CD4-positive, alpha-beta T cell treated with Interferon gamma for 1 hour (primary cell): ENCODE results near the gene SFPQ.
"Not testable (repeated sequence)": the region's sequence is repeated elsewhere in the genome, so short reads cannot be mapped to it uniquely, and the experiment has no call there.

Experiments
- DNase-seq: peaks from one replicate; pipeline ENCODE4 v3.0.0-alpha.2; 2020

The SFPQ gene

GRCh38 chr1:35186239-35186638 lies 6.7 kb downstream of the SFPQ start:
- no peak for DNase-seq

GRCh38 chr1:35185200-35185599 lies 7.7 kb downstream of the SFPQ start:
- DNase-seq: no peak

- DNase-seq: no peak
These were observed 8.3 kb downstream of the SFPQ start for GRCh38 chr1:35184495-35185199.

GRCh38 chr1:35181790-35182455 lies 11.0 kb downstream of the SFPQ start:
- no peak for DNase-seq

- DNase-seq: no peak
These were observed 12.1 kb downstream of the SFPQ start for GRCh38 chr1:35180776-35181374.

GRCh38 chr1:35179908-35180307 lies 13.0 kb downstream of the SFPQ start:
- no peak for DNase-seq

GRCh38 chr1:35178874-35179380 lies 14.0 kb downstream of the SFPQ start:
- no peak for DNase-seq

GRCh38 chr1:35178295-35178695 lies 14.7 kb downstream of the SFPQ start:
- DNase-seq: no peak

GRCh38 chr1:35177237-35177786 lies 15.6 kb downstream of the SFPQ start:
- DNase-seq: no peak

- DNase-seq: no peak
These were observed 17.3 kb downstream of the SFPQ start for GRCh38 chr1:35175602-35176001.

- DNase-seq: no peak
These were observed 17.8 kb downstream of the SFPQ start for GRCh38 chr1:35175098-35175576.

GRCh38 chr1:35173909-35174540 lies 18.9 kb downstream of the SFPQ start:
- no peak for DNase-seq

- DNase-seq: no peak
These were observed 19.5 kb downstream of the SFPQ start for GRCh38 chr1:35173491-35173890.

- no peak for DNase-seq
These were observed 20.9 kb downstream of the SFPQ start for GRCh38 chr1:35172022-35172421.

GRCh38 chr1:35171579-35171978 lies 21.4 kb downstream of the SFPQ start:
- DNase-seq: no peak

GRCh38 chr1:35164893-35165292 lies 28.1 kb downstream of the SFPQ start:
- DNase-seq: no peak

- no peak for DNase-seq
These were observed 41.7 kb downstream of the SFPQ start for GRCh38 chr1:35151220-35151619.

- DNase-seq: not testable (repeated sequence)
These were observed 46.9 kb downstream of the SFPQ start for GRCh38 chr1:35145892-35146549.

- DNase-seq: no peak
These were observed 49.0 kb downstream of the SFPQ start for GRCh38 chr1:35143737-35144508.

GRCh38 chr1:35142728-35143127 lies 50.2 kb downstream of the SFPQ start:
- DNase-seq: not testable (repeated sequence)

- not testable (repeated sequence) for DNase-seq
These were observed 50.7 kb downstream of the SFPQ start for GRCh38 chr1:35142294-35142693.

- DNase-seq: not testable (repeated sequence)
These were observed 55.4 kb downstream of the SFPQ start for GRCh38 chr1:35137590-35137989.
